ENCODE results near the gene FBF1.

The FBF1 gene

DNA sequence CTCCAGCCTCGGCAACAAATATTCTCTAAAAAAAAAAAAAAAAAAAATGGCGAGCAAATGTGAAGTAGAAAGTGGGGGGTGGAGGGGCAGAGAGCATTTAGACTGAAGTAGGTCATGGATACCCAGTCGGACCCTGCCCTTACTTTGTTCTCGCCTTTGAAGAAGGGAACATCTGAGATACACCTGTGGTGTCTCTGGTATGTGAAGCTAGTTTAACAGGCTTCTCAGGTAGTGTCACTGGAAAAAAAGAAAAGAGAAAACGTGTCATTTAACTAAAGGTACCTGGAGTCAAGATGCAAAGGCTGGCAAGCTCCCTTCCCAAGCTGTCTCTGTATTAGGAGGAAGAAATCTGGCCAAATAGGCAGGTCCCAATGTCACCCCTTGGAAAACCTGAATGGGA is 8.0 kb downstream of the FBF1 start:
- H3K27me3 ChIP-seq (ENCODE audit: insufficient read depth, poor library complexity, severe bottlenecking) = no peaks in the 10 kb centered on the region
- no peak overlapping the region for H3K4me3 ChIP-seq (replicated peaks; ENCODE audit: insufficient read depth, low read length)
- TF ChIP-seq GABPA (IDR thresholded peaks at IDR 0.05; ENCODE audit: low read depth) (no peak), POLR2AphosphoS5 (IDR thresholded peaks at IDR 0.05; ENCODE audit: low read depth) (no peak), CTCF (IDR thresholded peaks at IDR 0.05; ENCODE audit: insufficient read depth, low read length) (no peak), SPI1 (IDR thresholded peaks at IDR 0.05; ENCODE audit: borderline replicate concordance, low read depth) (no peak)
- TF ChIP-seq, protein P1, sequence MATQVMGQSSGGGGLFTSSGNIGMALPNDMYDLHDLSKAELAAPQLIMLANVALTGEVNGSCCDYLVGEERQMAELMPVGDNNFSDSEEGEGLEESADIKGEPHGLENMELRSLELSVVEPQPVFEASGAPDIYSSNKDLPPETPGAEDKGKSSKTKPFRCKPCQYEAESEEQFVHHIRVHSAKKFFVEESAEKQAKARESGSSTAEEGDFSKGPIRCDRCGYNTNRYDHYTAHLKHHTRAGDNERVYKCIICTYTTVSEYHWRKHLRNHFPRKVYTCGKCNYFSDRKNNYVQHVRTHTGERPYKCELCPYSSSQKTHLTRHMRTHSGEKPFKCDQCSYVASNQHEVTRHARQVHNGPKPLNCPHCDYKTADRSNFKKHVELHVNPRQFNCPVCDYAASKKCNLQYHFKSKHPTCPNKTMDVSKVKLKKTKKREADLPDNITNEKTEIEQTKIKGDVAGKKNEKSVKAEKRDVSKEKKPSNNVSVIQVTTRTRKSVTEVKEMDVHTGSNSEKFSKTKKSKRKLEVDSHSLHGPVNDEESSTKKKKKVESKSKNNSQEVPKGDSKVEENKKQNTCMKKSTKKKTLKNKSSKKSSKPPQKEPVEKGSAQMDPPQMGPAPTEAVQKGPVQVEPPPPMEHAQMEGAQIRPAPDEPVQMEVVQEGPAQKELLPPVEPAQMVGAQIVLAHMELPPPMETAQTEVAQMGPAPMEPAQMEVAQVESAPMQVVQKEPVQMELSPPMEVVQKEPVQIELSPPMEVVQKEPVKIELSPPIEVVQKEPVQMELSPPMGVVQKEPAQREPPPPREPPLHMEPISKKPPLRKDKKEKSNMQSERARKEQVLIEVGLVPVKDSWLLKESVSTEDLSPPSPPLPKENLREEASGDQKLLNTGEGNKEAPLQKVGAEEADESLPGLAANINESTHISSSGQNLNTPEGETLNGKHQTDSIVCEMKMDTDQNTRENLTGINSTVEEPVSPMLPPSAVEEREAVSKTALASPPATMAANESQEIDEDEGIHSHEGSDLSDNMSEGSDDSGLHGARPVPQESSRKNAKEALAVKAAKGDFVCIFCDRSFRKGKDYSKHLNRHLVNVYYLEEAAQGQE (IDR thresholded peaks at IDR 0.05; ENCODE audit: insufficient replicate concordance, low read depth) = no peak
- no peak overlapping the region for H3K27ac ChIP-seq (replicated peaks)
- DNase-seq (ENCODE audit: low read depth in 1 of 2, low spot score in 1 of 2) = no peak

GRCh38 chr17:75931062-75931461 is 9.8 kb downstream of the FBF1 start:
- H3K27ac ChIP-seq (replicated peaks) = no peak overlapping the region
- no peak overlapping the region for H3K4me3 ChIP-seq (replicated peaks; ENCODE audit: insufficient read depth, low read length)
- no peak for DNase-seq (ENCODE audit: low read depth in 1 of 2, low spot score in 1 of 2)
- TF ChIP-seq, protein P1 (IDR thresholded peaks at IDR 0.05; ENCODE audit: insufficient replicate concordance, low read depth) = no peak
- TF ChIP-seq GABPA (IDR thresholded peaks at IDR 0.05; ENCODE audit: low read depth) = no peak
- TF ChIP-seq POLR2AphosphoS5 (IDR thresholded peaks at IDR 0.05; ENCODE audit: low read depth) = no peak
- no peak for TF ChIP-seq CTCF (IDR thresholded peaks at IDR 0.05; ENCODE audit: insufficient read depth, low read length)
- no peak for TF ChIP-seq SPI1 (IDR thresholded peaks at IDR 0.05; ENCODE audit: borderline replicate concordance, low read depth)
- no peaks in the 10 kb centered on the region for H3K27me3 ChIP-seq (ENCODE audit: insufficient read depth, poor library complexity, severe bottlenecking)

DNA sequence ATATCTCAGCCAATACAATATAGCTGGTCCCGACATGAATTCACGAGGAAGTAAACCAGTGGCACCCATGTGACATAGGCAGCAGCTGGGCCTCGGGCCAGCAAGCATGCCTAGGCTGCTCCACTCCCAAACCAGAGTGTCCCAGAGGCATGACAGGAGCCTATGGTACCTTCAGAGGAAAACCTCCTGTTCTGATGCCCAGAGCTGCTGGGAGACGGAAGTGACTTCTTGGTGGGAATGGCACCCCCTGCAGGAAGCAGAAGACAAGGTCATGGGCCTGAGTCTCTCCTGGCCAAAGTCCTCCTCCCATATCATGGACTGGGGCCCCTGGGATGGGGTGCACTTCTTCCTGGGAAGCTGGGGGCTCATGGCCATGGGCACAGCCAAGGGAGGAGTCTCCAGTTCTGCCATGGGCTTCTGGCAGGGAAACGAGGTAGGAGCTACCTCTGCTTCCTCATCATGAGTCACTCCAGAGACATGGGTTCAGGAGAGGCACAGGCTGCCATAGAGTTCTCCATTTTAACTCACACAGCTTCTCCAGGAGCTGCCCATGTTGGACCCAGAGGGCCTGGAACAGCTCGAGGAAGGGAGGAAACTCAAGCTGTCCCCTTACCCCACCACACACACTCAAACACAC is 13.4 kb downstream of the FBF1 start:
- H3K27me3 ChIP-seq (ENCODE audit: insufficient read depth, poor library complexity, severe bottlenecking) = no peaks in the 10 kb centered on the region
- TF ChIP-seq CTCF (IDR thresholded peaks at IDR 0.05; ENCODE audit: insufficient read depth, low read length) (peak; percentile 7), SPI1 (IDR thresholded peaks at IDR 0.05; ENCODE audit: borderline replicate concordance, low read depth) (no peak)
- TF ChIP-seq, protein P1 (IDR thresholded peaks at IDR 0.05; ENCODE audit: insufficient replicate concordance, low read depth) = no peak
- no peak overlapping the region for H3K27ac ChIP-seq (replicated peaks)
- peak in 1 of 2 experiments; percentile 43 for DNase-seq (ENCODE audit: low read depth in 1 of 2, low spot score in 1 of 2)
- no peak overlapping the region for H3K4me3 ChIP-seq (replicated peaks; ENCODE audit: insufficient read depth, low read length)
